ENCODE results near the gene EML6.

Gene EML6

DNA sequence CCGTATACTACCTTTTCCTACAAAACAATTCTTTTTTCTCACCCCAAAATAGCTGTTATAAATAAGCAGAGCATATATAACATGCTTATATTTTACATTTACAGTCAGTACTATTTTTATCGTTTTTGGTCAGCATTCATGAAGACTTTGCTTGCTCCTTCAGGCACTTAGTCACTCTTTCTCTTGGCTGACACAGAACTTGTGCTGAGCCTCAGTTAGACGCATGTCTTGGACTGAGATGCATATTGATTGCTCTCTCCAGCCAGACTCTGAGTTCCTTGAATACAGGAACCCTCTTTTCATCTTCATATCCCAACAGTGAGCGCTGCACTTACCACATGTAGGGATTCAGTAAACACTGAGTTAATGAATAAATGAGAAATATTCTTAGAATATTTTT is 168.4 kb downstream of the EML6 start:
- DNase-seq, result no peak

GRCh38 chr2:54894467-54894866 is 171.0 kb downstream of the EML6 start:
- no peak for DNase-seq

DNA sequence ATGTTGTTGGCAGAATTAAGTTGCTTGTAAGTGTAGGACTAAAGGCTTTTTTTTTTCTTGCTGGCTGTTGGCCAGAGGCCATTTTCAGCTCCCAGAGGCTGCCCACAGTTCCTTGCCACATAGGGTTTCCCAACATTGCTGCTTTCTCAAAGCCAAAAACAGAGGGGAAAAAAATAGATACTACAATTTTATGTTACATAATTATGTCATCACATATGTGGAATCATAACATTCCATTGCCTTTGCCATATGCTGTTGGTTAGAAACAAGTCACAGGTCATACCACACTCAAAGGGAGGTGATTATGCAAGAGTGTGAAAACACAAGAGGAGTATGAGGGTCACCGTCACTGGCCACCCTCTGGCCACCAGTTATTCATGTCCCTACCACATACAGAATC is 172.3 kb downstream of the EML6 start:
- peak; percentile 18 for DNase-seq

DNA sequence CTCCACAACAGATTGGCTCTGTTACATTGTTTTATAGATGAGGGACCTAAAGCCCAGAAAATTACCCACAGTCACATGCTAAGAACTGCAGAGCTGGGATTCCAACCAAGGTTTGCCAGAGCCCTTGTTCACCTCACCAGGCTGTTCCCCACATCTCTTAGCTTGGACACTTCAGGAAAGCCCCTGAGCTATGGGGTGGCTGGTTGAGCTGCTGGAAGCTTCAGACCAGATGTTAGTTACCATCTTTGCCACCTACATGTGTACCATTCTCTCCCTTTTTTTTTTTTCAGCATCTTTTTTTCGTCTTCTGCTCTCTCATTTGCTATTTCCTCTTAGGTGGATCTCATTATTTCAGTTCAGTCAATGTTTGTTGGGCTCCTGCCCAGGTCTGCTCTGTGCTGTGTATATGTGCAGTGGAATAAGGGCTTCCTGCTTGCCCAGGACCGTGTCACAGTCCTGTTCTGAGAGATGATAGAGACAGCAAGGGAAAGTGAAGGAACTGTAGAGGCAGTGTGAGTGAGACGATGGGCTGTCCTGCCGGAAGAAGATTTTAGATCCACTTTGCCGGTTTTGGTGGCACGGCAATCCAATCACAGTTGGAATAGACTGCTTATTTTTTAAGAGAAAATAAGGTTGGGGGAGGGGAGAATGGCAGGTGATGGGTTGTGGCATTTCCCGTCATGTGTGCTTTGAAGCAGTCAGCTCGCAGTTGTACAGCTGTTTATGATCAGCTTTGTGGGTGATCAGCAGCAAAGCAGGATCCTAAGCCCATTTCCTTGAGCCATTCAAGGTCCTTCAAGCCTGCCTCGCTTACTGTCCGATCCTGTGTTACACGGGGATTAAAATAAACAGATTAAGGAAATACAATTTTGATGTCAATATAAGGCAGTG is 174.2 kb downstream of the EML6 start:
- no peak for DNase-seq

DNA sequence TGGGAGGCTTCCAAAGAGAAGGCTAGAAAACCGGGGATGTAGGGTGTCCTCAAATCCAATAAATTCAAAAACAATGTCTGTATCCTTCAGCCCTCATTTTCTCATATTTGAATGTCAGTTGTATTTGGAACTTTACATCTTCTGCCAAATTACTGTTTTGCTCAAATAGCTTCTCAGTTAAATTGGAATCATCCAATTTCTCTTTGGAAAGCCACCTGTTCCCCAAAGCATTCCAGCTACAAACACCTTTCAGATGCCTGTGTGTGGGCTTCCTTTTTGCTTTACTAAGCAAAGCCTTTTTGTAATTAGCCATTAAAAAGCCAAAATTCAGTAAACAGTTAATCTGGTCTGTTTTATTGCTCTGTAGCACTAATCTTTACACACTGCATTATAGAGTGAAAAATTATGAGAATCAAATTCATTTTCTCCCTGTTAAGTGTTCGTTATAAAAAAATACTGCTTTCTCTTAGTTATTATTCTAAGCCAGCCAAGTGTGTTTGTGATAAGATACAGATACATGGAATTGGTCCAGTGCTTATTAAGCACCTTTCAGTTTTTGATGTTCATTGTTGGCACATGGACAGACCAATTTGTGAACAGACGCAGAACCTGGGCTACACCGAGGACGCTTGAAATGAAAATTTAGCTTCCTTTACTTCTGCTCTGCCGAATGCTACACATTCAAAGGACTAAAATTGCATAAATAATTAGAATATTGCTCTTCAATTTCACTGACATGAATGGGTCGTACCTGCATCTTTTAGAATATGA is 175.2 kb downstream of the EML6 start:
- DNase-seq, result no peak

- DNase-seq, result peak; percentile 29
Measured at GRCh38 chr2:54899576-54900200, 176.2 kb downstream of the EML6 start.

- DNase-seq, result no peak
Measured at GRCh38 chr2:54901224-54901986, 177.9 kb downstream of the EML6 start.

DNA sequence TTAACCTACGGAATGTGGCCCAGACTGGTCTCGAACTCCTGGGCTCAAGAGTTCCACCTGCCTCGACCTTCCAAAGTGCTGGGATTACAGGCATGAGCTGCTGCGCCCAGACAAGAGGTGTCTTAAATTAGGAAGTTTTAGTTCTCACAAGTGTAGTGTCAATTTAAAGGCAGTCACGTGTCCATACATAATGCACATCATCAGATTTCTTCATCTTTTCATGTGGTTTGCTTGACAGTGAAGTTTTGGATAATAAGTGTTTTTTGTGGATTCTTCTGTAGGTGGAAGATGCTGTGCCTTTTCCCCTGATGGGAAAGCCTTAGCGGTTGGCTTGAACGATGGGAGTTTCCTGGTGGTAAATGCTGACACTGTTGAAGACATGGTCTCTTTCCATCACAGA is 179.3 kb downstream of the EML6 start:
- DNase-seq, result no peak

GRCh38 chr2:54903736-54904554 is 180.5 kb downstream of the EML6 start:
- DNase-seq, result peak; percentile 98

DNA sequence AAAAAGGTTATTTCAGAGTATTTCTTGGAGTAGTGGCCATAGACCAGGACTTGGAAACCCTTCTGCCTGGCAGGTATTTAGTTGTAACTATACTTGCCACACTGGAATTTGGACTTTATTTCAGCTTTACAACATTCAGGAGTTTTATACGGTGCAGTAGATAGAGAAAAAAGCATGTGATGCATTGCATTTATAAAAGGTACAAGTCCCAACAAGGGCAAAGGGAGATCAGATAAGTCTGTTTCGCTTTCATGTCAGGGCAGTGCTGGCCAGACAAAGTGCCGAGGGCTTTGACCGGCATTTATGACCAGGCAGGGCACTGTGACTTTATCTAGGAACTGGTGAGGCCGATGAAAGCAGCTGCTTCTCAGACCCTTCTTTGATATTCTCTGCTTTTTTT is 181.4 kb downstream of the EML6 start:
- DNase-seq, result no peak

DNA sequence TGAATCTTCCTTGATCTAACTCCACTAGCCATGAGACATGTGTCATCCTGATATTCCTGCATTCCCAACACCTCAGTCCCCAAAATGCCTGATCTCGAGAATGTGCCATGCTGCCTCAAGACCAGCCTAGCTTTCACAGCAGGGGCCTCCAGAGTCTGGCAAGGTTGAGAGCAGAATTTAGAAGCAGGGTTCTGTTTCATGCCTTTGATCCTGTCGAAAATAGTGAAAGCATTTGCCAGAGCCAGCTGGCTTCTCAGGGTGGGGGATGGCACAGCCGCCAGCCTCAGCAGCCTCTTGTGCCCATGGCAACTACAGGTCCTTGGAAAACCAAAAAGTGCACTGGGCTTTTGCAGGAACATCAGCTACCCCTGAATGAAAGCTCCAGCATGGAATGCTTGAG is 183.3 kb downstream of the EML6 start:
- no peak for DNase-seq

DNA sequence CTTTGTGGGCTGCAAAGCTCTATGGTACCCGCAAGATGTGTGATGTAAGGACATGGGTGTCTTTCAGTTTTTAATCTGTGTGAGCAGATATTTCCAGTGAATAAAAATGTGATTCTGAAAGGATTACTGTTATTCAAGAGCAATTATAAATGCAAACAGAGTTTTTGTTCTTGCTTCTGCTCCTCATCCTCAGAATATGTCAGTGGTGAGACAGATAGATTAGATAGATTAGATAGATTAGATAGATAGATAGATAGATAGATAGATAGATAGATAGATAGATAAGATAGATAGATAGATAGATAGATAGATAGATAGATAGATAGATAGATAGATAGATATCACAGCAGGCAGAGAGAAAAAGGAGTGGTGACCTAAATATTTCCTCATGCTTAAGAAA is 184.2 kb downstream of the EML6 start:
- no peak for DNase-seq

- DNase-seq, result no peak
Measured at GRCh38 chr2:54908591-54908990, 185.1 kb downstream of the EML6 start.

DNA sequence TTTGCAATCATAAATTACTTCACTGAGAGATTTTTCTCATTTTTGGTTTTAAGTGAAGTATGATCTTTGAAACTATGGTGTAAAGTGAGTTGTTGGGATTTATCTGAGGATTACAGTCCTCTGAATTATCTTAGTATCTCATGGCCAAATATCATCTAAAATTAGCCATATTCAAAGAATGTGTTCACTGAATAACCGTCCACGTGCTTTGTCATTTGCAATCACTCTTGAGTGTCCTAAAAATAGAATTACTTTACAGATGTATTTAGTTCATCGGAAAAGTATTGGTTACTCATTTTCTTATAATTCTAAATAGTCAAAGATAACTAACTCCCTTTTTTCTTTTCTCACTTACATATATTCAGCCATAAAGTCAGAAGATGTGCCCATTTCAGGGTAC is 185.5 kb downstream of the EML6 start:
- DNase-seq, result no peak

DNA sequence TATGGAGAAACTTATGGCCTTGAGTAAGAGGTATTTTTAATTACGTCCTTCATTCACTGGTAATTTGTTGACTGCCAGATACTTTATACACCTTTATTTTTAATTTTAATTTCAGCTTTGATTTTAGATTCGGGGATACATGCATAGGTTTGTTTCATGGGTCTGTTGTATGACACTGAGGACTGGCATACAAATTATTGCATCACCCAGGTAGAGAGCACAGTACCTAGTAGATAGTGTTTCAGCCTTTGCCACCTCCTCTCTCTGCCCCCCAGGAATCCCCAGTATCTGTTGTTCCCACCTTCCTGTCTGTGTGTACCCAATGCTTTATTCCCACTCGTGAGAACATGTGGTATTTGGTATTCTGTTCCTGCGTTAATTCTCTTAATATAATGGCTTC is 188.8 kb downstream of the EML6 start:
- no peak for DNase-seq

- no peak for DNase-seq
Measured at GRCh38 chr2:54912893-54913292, 189.4 kb downstream of the EML6 start.

- no peak for DNase-seq
Measured at GRCh38 chr2:54914637-54915036, 191.2 kb downstream of the EML6 start.

GRCh38 chr2:54915101-54915500 is 191.6 kb downstream of the EML6 start:
- no peak for DNase-seq

DNA sequence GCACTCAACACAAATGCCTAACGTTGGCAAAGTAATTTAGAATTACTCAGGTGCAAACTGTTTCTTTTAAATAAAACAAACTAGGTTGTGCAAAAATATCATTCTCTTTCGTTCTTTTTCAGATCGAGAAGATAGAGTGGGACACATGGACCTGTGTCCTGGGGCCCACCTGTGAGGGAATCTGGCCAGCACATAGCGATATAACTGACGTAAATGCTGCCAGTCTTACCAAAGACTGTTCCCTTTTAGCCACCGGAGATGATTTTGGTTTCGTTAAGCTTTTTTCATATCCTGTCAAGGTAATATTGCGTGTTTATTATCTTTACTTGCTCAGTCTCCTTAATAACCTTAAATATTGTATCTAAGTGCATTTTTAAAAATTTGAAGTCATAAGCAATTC is 193.2 kb downstream of the EML6 start:
- DNase-seq, result no peak

DNA sequence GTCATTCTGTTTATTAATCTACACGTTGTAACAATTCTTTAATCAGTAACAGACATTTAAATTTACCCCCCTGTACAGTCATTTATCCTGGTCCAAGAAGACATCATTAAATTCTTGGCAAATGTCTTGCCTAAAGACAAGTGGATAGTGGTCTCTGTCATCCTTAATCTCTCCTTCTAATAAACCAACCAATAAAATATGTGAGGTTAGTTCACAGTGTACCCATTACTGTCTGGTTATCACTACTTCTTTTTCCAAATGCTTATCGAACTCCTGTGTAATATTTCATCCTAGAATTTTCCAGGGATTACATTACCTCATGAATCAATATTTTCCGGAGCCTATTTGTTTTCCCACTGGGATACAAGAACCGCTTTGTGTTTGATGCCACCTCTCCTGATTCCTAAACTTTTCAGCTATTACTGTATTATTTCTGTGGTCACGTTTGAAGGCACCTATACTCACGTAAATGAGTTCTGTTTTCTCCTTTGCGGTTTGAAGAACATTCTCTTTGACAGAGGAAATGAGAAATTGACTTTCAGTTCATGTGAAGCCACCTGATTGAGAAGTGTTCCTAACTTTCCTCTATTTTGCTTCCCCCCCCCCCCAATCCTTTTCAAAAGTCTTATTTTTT is 195.3 kb downstream of the EML6 start:
- DNase-seq, result no peak

DNA sequence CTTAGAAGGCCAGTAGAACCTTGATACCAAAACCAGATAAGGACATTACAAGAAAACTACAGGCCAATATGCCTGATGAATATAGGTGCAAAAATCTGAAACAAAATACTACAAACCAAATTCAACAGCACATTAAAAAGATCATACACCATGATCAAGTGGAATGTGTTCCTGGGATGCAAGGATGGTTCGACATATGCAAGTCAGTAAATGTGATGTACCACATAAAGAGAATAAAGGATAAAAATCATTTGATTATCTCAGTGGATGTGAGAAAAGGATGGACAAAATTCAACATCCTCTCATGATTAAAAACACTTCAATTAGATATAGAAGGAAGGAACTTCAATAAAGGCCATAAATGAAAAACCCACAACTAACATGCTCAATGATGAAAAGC is 197.2 kb downstream of the EML6 start:
- no peak for DNase-seq

- DNase-seq, result no peak
Measured at GRCh38 chr2:54924121-54924520, 200.7 kb downstream of the EML6 start.
